PC-9 (cell line): Measurements from ENCODE around the gene SLC51B.

ENCODE experiments used
- EZH2 ChIP-seq: fragments of 200-600 bp; sonication (generic); IDR thresholded peaks from 2 replicates; pipeline ENCODE4 v1.8.0; 2017; ENCODE audit warnings: antibody characterized with exemption, low read depth
- TF ChIP-seq, protein P1 (sequence below): fragments of 200-600 bp; sonication (generic); conservative IDR thresholded peaks from 2 replicates; pipeline ENCODE4 v1.6.1; 2017; ENCODE audit warnings: mixed run types, antibody characterized with exemption, mild to moderate bottlenecking, moderate library complexity

DNA sequence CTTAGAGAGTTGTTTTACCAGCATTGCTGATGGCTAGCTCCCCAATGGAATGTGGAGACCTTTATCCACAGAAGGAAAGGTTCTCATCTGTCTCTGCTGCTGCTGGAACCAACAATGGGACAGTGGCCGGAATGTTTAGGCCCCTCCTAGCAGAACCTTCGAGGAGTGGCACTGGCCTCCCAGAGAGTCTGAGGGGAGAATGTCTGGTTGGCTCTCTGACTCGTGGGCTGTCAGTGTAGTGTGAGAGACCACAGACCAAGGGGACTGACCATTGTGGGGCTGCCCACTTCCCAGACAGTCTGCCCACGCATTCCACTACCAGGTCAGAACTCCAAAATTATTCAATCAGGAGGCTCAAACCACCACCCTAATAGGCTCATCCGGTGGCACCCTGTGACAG is 17.5 kb downstream of the SLC51B start:
- TF ChIP-seq, protein P1, sequence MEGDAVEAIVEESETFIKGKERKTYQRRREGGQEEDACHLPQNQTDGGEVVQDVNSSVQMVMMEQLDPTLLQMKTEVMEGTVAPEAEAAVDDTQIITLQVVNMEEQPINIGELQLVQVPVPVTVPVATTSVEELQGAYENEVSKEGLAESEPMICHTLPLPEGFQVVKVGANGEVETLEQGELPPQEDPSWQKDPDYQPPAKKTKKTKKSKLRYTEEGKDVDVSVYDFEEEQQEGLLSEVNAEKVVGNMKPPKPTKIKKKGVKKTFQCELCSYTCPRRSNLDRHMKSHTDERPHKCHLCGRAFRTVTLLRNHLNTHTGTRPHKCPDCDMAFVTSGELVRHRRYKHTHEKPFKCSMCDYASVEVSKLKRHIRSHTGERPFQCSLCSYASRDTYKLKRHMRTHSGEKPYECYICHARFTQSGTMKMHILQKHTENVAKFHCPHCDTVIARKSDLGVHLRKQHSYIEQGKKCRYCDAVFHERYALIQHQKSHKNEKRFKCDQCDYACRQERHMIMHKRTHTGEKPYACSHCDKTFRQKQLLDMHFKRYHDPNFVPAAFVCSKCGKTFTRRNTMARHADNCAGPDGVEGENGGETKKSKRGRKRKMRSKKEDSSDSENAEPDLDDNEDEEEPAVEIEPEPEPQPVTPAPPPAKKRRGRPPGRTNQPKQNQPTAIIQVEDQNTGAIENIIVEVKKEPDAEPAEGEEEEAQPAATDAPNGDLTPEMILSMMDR, result no peak
- TF ChIP-seq EZH2, result no peak
